PC-3 (cell line): ENCODE data around the gene RPLP1. TPM values are rescaled to one million over a fixed set of nuclear protein-coding genes. Genes with fewer than 3 reads are reported as not detected.

Experiments used
- ATAC-seq: fragments of 200-7000 bp; cut with Tn5 transposase; 2 replicates; pipeline ENCODE4 v1.9.1; 2020; ENCODE audit warnings: mild to moderate bottlenecking, moderate library complexity
- BruUV-seq: library from RNA; stranded (reverse); fragments of 400-500 nt; replicated peaks from 2 replicates; lab custom pipeline; 2021; lab: Mats Ljungman, UMichigan
- CTCF ChIA-PET: fragments of 300-600 bp; sonication (Branson Sonifier 250); formaldehyde crosslinking; loops from one replicate; lab custom pipeline; 2022; ENCODE audit warnings: antibody characterized with exemption; lab: Charles Lee
- POLR2A ChIA-PET: fragments of 300-600 bp; sonication (Branson Sonifier 250); formaldehyde crosslinking; loops from one replicate; lab custom pipeline; 2022; ENCODE audit warnings: antibody characterized with exemption; ENCODE audit not compliant: unreplicated experiment; lab: Charles Lee
- DNase-seq: peaks from one replicate; pipeline ENCODE4 v3.0.0-alpha.2; 2015
- H2AFZ ChIP-seq: fragments of 300-600 bp; sonication (generic); 2 replicates; pipeline ENCODE4 v1.6.0; 2016; ENCODE audit warnings: antibody characterized with exemption, low read length
- H3F3A ChIP-seq: fragments of 300-600 bp; sonication (generic); one replicate; pipeline ENCODE4 v1.6.0; 2017; ENCODE audit warnings: antibody characterized with exemption, low read length, control low read depth, mild to moderate bottlenecking; ENCODE audit not compliant: unreplicated experiment
- H3K27ac ChIP-seq: fragments of 300-600 bp; sonication (generic); 2 replicates; pipeline ENCODE4 v1.5.1; 2016; ENCODE audit warnings: mild to moderate bottlenecking, low read length
- H3K27me3 ChIP-seq: fragments of 300-600 bp; sonication (generic); 2 replicates; pipeline ENCODE4 v1.6.1; 2016; ENCODE audit warnings: low read length, mixed read lengths
- H3K36me3 ChIP-seq: fragments of 300-600 bp; sonication (generic); 2 replicates; pipeline ENCODE4 v1.6.1; 2016; ENCODE audit warnings: low read depth, mixed run types, low read length, mixed read lengths
- H3K4me1 ChIP-seq: fragments of 300-600 bp; sonication (generic); 2 replicates; pipeline ENCODE4 v1.5.1; 2016; ENCODE audit warnings: low read length; ENCODE audit not compliant: insufficient read depth
- H3K4me2 ChIP-seq: fragments of 300-600 bp; sonication (generic); 2 replicates; pipeline ENCODE4 v1.6.0; 2016; ENCODE audit warnings: low read length
- H3K4me3 ChIP-seq: fragments of 300-600 bp; sonication (generic); 2 replicates; pipeline ENCODE4 v1.5.1; 2016; ENCODE audit warnings: mild to moderate bottlenecking, low read length, mixed read lengths
- H3K79me2 ChIP-seq: fragments of 300-600 bp; sonication (generic); 2 replicates; pipeline ENCODE4 v1.6.1; 2017; ENCODE audit warnings: low read length, mixed read lengths
- H3K9ac ChIP-seq: fragments of 300-600 bp; sonication (generic); 2 replicates; pipeline ENCODE4 v1.6.0; 2016; ENCODE audit warnings: mild to moderate bottlenecking, low read length
- H3K9me2 ChIP-seq: fragments of 300-600 bp; sonication (generic); replicated peaks from 2 replicates; pipeline ENCODE4 v1.6.1; 2016; ENCODE audit warnings: mixed run types, low read length, mixed read lengths
- H3K9me3 ChIP-seq: fragments of 300-600 bp; sonication (generic); 2 replicates; pipeline ENCODE4 v1.6.1; 2016; ENCODE audit warnings: low read length, mixed read lengths
- H4K20me1 ChIP-seq: fragments of 300-600 bp; sonication (generic); 2 replicates; pipeline ENCODE4 v1.6.1; 2016; ENCODE audit warnings: low read length, mixed read lengths
- EZH2 ChIP-seq: fragments of 300-600 bp; sonication (generic); IDR thresholded peaks from one replicate; pipeline ENCODE4 v1.6.1; 2017; ENCODE audit warnings: antibody characterized with exemption, mild to moderate bottlenecking, low read length; ENCODE audit not compliant: unreplicated experiment
- EZH2phosphoT487 ChIP-seq: fragments of 300-600 bp; sonication (generic); IDR thresholded peaks from 2 replicates; pipeline ENCODE4 v1.6.1; 2018; ENCODE audit warnings: mild to moderate bottlenecking, antibody characterized with exemption, low read length, borderline replicate concordance
- intact Hi-C: fragments of 100-400 bp; cut with micrococcal nuclease; formaldehyde crosslinking; loops from 2 replicates; pipeline ENCODE4 v1.9.0; 2023
- total RNA-seq: library from RNA; depleted of rRNA; stranded (reverse); fragments of >200 nt; gene quantifications from 2 replicates; pipeline ENCODE4 v1.2.3, GENCODE V29; 2014
- TF ChIP-seq, protein P1 (sequence below): fragments of 300-600 bp; sonication (generic); conservative IDR thresholded peaks from 2 replicates; pipeline ENCODE4 v1.5.1; 2017; ENCODE audit warnings: antibody characterized with exemption, low read depth, mild to moderate bottlenecking, low read length

RPLP1 gene
- total RNA-seq, 1 experiment from 2014 or later: 253 TPM

DNA sequence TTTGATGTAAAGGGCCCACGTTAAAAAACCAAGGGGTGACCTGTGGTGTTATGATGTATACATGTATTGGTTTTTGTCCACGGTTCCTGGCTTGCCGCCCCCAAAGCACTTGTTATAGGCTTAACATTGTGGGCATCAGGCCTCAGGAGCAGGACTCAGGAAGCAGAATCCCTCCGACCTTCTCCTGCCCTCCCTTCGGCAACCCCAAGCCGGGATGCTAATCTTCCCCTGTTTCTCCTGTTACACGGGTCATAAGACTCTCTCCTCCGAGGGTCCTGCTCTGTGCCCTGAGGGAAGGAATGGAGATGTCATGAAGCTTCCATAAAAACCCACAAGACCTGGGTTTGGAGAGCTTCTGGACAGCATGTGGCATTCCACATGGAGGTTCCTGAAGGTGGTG lies 48.8 kb downstream of the RPLP1 start:
- ATAC-seq: no peak
- DNase-seq: no peak
- H3K4me3 ChIP-seq: no peak overlapping the region
- ChIA-PET POLR2A (no interaction called here), CTCF (no interaction called here)
- no peaks in the 10 kb centered on the region for H3K27me3 ChIP-seq
- H3K9ac ChIP-seq: no peak overlapping the region
- TF ChIP-seq, protein P1, sequence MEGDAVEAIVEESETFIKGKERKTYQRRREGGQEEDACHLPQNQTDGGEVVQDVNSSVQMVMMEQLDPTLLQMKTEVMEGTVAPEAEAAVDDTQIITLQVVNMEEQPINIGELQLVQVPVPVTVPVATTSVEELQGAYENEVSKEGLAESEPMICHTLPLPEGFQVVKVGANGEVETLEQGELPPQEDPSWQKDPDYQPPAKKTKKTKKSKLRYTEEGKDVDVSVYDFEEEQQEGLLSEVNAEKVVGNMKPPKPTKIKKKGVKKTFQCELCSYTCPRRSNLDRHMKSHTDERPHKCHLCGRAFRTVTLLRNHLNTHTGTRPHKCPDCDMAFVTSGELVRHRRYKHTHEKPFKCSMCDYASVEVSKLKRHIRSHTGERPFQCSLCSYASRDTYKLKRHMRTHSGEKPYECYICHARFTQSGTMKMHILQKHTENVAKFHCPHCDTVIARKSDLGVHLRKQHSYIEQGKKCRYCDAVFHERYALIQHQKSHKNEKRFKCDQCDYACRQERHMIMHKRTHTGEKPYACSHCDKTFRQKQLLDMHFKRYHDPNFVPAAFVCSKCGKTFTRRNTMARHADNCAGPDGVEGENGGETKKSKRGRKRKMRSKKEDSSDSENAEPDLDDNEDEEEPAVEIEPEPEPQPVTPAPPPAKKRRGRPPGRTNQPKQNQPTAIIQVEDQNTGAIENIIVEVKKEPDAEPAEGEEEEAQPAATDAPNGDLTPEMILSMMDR: no peak
- no peak for TF ChIP-seq EZH2
- no peak for TF ChIP-seq EZH2phosphoT487
- intact Hi-C loops: no loop called here
- no peaks in the 10 kb centered on the region for H3K9me3 ChIP-seq
- H3K4me1 ChIP-seq: no peaks in the 10 kb centered on the region
- no peak overlapping the region for H2AFZ ChIP-seq
- no peaks in the 10 kb centered on the region for H3K79me2 ChIP-seq
- H3K27ac ChIP-seq: no peak overlapping the region
- H3K9me2 ChIP-seq: no peaks in the 10 kb centered on the region
- no peaks in the 10 kb centered on the region for H3K36me3 ChIP-seq
- no peaks in the 10 kb centered on the region for H3F3A ChIP-seq
- BruUV-seq: no TSS peak
- H3K4me2 ChIP-seq: no peak overlapping the region
- no peaks in the 10 kb centered on the region for H4K20me1 ChIP-seq

DNA sequence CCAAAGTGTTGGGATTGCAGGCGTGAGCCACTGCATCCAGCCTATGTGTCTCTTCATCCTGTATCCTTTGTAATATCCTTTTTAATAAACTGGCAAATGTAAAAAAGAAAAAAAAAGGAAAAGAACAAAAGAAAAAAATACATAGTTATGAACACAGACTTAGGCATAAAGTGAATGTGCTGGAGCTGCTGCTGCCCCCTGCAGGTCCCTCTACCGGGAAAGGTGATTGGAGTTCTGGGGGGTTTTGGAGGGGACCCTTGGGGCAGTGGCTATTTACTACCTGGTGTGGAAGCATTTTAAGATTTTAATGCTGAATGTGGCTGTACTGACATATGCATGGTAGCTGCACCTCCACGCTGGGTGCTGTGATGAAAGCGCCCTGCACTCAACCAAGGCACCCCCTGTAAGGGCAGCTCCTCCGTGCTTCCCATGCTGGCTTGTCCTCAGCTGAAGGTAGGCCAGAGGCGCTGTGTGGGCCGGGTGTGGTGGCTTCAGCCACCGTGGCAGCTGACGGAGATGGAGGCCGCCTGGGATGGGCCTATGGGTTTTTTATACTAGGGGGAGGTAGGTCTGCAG lies 49.9 kb downstream of the RPLP1 start:
- ATAC-seq: no peak
- H3K4me1 ChIP-seq: no peaks in the 10 kb centered on the region
- ChIA-PET POLR2A (no interaction called here), CTCF (no interaction called here)
- H4K20me1 ChIP-seq: no peaks in the 10 kb centered on the region
- H3K27ac ChIP-seq: no peak overlapping the region
- H3K27me3 ChIP-seq: no peaks in the 10 kb centered on the region
- no peaks in the 10 kb centered on the region for H3K79me2 ChIP-seq
- intact Hi-C loops: no loop called here
- H3K36me3 ChIP-seq: no peaks in the 10 kb centered on the region
- DNase-seq: no peak
- no peaks in the 10 kb centered on the region for H3K9me2 ChIP-seq
- no peak for TF ChIP-seq EZH2phosphoT487
- TF ChIP-seq, protein P1: peak; percentile 46
- H3K4me2 ChIP-seq: no peak overlapping the region
- H2AFZ ChIP-seq: no peak overlapping the region
- no peaks in the 10 kb centered on the region for H3K9me3 ChIP-seq
- no peak overlapping the region for H3K4me3 ChIP-seq
- no peaks in the 10 kb centered on the region for H3F3A ChIP-seq
- H3K9ac ChIP-seq: no peak overlapping the region
- BruUV-seq: no TSS peak

DNA sequence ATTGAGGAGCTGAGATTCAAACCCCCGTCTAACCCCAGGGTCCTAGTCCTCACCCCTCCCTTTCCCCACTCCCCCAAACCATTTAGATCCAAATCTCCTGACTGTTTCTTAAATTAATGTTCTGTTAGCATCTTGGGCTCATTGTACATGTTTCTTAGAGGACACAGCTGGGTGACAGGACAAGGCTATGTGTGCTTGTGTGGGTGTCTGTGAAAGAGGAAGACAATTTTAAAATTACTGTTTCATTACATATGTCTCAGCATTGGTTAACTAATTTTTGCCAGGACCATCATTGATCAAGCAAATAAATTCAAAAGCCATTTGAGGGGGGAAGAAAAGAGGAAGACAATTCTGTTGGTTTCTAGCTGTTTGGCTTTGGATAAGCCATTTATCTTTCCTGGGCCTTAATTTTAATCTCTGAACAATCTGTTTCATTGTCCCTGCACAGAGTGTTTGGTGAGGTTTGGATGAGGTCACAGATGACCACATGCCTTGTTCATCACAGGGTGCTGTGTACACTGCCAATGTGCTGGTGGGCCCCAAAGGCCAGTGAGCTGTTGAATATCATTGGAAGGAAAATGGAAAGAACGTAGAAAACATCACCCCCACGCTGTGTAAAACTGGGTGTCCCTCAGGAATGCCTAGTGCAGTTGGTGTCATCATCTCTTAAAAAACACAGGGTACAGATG lies 51.9 kb downstream of the RPLP1 start:
- BruUV-seq: no TSS peak
- no peak overlapping the region for H3K4me2 ChIP-seq
- H4K20me1 ChIP-seq: no peaks in the 10 kb centered on the region
- H3K36me3 ChIP-seq: no peaks in the 10 kb centered on the region
- TF ChIP-seq EZH2 (no peak), EZH2phosphoT487 (no peak)
- TF ChIP-seq, protein P1: no peak
- intact Hi-C loops: no loop called here
- no peaks in the 10 kb centered on the region for H3K9me3 ChIP-seq
- no peak for DNase-seq
- no peaks in the 10 kb centered on the region for H3K9me2 ChIP-seq
- POLR2A ChIA-PET: no interaction called here
- H2AFZ ChIP-seq: no peak overlapping the region
- no peak overlapping the region for H3K9ac ChIP-seq
- H3K27ac ChIP-seq: no peak overlapping the region
- no peaks in the 10 kb centered on the region for H3K4me1 ChIP-seq
- CTCF ChIA-PET: no interaction called here
- no peak for ATAC-seq
- no peaks in the 10 kb centered on the region for H3K79me2 ChIP-seq
- H3K4me3 ChIP-seq: no peak overlapping the region
- no peaks in the 10 kb centered on the region for H3K27me3 ChIP-seq
- H3F3A ChIP-seq: no peaks in the 10 kb centered on the region
